Measurements from ENCODE around the gene KRTAP1-1.

DNA sequence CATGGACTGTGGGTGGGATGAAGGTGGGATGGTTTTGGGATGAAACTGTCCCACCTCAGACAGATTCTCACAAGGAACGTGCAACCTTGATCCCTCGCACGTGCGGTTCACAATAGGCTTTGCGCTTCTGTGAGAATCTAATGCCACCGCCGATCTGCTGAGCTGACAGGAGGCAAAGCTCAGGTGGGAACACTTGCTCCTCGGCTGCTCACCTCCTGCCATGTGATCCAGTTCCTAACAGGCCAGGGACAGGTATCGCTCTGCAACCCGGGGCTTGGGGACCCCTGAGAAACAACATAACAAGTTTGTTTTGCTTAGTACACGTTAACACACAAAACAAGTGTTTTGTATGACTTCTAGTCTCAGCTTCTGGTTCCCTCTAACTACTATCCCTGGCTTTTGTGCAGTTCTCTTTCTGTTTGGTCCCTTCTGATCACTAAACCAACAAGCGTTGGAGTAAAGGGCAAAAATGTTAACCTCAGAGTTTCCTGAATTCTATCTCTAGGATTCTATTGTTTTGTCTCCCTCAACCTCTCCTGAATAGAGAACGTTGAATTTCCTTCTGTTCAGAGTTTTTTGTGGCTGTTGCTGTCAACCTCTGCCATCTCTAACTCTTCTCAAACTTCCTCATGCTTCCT, 24.6 kb downstream of the KRTAP1-1 start:
- TF ChIP-seq EP300 (IDR thresholded peaks at IDR 0.05; ENCODE audit: borderline replicate concordance in 1 of 2, low read depth in 2 of 2, low read length in 2 of 2) (no peak), RNF2 (IDR thresholded peaks at IDR 0.05; ENCODE audit: borderline replicate concordance, low read depth, low read length, missing control alignments, poor library complexity, severe bottlenecking) (no peak), SUZ12 (IDR thresholded peaks at IDR 0.05; ENCODE audit: low read length) (no peak), KDM1A (IDR thresholded peaks at IDR 0.05; ENCODE audit: borderline replicate concordance, low read length) (no peak), JUND (IDR thresholded peaks at IDR 0.05; ENCODE audit: low read length) (no peak), ZNF274 (IDR thresholded peaks at IDR 0.05; ENCODE audit: borderline replicate concordance, extremely low read depth, low read length) (no peak), POLR2A (IDR thresholded peaks at IDR 0.05; ENCODE audit: control extremely low read depth in 1 of 2, low read depth in 2 of 2, low read length in 2 of 2) (no peak), TEAD4 (IDR thresholded peaks at IDR 0.05; ENCODE audit: low read depth, low read length) (no peak), EZH2 (IDR thresholded peaks at IDR 0.05; ENCODE audit: low read depth, low read length, severe bottlenecking) (no peak)
- TF ChIP-seq, protein P1, sequence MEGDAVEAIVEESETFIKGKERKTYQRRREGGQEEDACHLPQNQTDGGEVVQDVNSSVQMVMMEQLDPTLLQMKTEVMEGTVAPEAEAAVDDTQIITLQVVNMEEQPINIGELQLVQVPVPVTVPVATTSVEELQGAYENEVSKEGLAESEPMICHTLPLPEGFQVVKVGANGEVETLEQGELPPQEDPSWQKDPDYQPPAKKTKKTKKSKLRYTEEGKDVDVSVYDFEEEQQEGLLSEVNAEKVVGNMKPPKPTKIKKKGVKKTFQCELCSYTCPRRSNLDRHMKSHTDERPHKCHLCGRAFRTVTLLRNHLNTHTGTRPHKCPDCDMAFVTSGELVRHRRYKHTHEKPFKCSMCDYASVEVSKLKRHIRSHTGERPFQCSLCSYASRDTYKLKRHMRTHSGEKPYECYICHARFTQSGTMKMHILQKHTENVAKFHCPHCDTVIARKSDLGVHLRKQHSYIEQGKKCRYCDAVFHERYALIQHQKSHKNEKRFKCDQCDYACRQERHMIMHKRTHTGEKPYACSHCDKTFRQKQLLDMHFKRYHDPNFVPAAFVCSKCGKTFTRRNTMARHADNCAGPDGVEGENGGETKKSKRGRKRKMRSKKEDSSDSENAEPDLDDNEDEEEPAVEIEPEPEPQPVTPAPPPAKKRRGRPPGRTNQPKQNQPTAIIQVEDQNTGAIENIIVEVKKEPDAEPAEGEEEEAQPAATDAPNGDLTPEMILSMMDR (IDR thresholded peaks at IDR 0.05; ENCODE audit: control extremely low read depth in 1 of 3, insufficient read depth in 1 of 3, low read depth in 1 of 3, low read length in 3 of 3) = no peak

All from H1 (cell line).